HuH-7 (cell line): ENCODE data around the gene OCIAD1.
"Not testable (repeated sequence)": the region's sequence is repeated elsewhere in the genome, so short reads cannot be mapped to it uniquely, and the experiment has no call there.

Source experiments
- DNase-seq: peaks from one replicate; pipeline ENCODE4 v3.0.0; 2011; ENCODE audit warnings: low spot score

The OCIAD1 gene, protein sequence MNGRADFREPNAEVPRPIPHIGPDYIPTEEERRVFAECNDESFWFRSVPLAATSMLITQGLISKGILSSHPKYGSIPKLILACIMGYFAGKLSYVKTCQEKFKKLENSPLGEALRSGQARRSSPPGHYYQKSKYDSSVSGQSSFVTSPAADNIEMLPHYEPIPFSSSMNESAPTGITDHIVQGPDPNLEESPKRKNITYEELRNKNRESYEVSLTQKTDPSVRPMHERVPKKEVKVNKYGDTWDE

DNA sequence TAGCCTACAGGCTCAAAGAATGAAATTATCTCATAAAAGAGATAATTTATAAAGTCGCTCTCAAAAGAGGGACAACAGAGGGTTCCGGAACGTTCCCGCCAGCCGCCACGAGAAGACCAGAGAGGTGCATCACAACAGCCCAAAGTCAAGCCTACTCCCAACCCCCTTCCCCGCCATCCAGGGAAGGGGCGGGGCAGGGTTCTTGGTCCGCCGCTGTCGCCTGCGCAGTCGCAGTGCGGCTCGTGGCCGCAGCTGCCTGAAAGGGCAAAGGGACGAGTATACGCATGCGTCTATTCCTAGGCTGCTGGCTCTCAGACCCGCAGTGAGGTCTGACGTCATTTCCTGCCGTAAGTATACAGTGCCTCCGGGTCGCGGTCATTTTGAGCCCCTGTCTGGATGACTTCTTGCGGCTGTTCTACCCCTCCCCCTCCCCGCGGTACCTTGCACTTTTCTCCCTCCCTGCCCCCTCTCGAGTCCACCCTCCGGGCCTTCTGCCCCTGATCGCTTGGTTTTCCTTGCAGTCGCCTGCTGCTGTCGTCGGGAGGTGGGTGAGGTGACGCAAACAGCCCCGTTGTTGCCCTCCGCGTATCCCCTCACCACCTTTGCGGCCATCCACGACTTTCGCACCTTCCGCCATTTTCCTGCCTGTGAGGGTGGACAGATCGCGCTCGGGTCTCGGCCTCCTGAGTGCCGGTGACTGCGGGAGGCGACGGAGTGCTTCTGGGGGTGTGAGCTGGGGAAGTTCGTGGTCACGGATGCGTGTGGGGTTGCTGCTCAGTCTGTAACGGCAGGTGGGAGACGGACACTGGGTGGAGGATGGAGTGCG, at the start of gene OCIAD1:
Gene OCIAD1, plus strand, starts transcription at position 383 of the 826 bp plus-strand sequence. CDS start 1,537 bp downstream, outside the sequence.
- DNase-seq, result peak; percentile 72

DNA sequence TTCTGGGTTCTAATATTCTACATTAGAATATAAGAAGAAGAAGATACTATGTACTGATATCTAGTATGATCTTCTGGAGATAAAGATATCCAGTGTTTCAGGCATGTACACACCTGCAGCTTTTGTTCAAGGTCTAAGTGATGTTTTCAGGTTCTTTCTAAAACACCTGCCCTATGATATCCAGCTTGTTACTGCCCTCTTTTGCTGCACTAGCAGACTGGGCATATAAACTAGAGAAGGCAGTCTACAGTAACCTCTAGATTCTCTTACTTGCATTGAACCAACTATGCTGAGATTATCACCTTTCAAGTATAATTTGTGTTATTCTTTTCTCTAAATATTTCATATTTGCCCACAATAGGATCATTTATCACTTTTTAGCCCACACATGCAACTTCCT, 48.9 kb upstream of the OCIAD1 start:
- DNase-seq, result no peak

DNA sequence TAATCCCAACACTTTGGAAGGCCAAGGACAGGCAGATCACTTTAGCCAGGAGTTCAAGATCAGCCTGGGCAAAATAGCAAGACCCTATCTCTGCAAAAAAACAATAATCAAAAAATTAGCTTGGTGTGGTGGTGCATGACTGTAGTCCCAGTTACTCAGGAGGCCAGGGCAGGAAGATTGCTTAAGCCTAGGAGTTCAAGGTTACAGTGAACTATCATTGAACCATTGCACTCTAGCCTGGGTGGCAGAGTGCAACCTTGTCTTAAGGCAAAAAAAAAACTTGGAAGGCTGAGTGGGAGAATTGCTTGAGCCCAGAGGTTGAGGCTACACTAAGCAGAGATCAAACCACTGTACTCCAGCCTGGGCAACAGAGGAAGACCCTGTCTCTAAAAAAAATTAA, 45.6 kb upstream of the OCIAD1 start:
- DNase-seq, result no peak

DNA sequence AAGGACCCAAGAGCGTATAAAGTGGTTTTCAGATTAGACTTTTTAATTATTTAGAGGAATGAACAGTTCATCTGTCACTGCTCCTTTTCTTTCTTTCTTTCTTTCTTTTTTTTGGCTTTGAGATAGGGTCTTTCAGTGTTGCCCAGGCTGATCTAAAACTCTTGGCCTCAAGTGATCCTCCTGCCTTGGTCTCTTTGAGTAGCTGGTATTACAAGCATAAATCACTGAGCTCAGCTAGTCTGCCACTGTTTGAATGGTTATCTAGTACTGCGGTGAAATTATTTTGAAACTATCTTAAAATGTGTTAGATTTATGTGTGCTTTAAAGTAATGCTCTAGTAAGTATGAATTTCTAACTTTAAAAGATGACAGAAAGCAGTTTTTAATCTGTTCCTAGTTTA, 44.3 kb upstream of the OCIAD1 start:
- DNase-seq, result no peak

DNA sequence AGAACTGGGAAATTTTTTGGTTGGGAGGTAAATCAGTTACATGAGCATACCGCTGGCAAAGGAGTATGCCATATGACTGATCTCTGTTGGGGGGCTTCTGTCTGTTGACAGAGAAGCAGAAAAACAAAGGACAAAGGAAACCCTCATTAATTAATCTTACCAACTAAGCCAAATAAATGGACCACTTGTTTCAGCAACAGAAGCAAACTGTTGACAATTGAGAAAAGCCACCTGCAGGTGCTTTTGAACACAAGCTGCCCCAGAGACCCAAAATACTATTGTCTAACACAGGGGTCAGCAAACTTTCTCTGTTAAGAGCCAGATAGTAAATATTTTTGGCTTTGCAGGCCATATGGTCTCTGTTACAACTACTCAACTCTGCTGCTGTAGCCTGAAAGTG, 43.8 kb upstream of the OCIAD1 start:
- no peak for DNase-seq

DNA sequence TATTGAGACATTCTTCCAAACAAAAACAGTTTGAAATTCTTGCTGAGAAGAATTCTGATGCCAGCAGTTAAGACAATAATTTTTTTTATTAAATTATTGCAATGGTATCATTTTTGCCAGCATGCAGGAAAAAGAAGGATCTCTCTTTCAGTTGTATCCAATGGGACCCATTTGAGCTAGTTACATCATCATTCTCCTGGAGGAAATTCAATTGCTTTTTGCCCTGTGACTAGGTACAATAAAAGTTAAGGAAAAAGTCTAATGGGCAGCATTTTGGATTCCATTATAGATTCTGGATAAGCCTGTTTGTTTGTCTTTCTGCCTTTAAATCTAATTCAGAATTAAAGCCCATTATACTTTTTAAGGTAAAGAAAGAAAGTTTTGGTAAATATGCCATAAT, 40.3 kb upstream of the OCIAD1 start:
- DNase-seq, result no peak

DNA sequence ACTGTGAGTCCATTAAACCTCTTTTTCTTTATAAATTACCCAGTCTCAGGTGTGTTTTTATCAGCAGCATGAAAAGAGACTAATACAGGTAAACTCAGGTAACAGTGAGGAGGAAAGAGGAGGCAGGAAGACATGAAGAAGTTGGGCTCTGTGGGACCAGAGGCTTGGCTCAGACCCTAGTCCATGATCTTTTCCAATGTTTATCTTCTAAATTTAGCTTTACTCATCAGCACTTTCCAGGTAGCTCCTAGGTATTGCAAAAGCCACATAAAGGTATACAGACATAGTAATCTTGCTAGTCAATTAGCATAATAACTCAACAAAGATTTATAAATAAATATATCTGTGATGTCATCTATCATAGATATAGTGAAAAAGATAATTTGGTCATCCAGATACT, 39.6 kb upstream of the OCIAD1 start:
- DNase-seq, result no peak

DNA sequence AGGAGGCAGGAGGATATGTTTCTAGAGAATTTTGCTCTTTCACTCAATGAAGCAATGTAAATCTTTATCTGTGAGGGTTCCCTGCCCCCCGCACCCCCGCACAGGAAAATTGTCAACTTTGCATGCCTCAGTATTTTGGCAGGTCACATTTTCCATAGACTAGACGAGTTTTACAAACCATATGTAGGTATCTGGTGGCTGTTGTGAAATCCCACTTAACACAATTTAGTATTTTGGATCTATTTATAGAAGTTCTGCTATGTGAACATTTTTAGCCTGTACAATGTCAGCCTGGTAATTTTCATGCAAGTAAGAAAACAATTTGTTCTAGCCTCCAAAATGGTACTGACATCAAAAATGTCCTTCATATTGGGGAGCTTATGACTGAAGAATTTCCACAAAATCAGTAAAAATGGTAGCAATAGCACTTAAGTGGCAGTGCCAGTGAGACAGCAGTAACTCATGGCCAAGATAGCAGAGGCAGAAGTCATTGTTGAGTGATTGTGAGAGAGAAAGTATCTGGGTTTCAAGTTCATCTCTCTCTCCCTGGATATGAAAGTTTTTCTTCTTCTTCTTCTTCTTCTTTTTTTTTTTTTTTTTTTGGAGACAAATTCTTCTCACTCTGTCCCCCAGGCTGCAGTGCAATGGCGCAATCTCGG, 38.4 kb upstream of the OCIAD1 start:
- DNase-seq, result no peak

DNA sequence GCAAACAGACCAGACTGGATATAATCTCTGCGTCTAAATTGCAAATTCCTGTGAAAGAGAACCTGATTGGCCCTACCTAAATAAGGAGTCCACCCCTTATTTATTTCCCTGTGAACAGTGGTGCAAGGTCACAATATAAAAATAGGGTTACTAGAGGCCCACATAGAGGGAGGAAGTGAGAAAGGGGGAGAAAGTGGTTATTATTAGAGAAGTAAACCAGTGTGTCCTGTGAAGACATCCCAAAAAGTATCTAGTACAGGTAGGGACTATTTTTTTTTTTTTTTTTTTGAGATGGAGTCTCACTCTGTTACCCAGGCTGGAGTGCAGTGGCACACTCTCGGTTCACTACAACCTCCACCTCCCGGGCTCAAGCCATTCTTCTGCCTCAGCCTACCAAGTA, 35.8 kb upstream of the OCIAD1 start:
- DNase-seq, result no peak

DNA sequence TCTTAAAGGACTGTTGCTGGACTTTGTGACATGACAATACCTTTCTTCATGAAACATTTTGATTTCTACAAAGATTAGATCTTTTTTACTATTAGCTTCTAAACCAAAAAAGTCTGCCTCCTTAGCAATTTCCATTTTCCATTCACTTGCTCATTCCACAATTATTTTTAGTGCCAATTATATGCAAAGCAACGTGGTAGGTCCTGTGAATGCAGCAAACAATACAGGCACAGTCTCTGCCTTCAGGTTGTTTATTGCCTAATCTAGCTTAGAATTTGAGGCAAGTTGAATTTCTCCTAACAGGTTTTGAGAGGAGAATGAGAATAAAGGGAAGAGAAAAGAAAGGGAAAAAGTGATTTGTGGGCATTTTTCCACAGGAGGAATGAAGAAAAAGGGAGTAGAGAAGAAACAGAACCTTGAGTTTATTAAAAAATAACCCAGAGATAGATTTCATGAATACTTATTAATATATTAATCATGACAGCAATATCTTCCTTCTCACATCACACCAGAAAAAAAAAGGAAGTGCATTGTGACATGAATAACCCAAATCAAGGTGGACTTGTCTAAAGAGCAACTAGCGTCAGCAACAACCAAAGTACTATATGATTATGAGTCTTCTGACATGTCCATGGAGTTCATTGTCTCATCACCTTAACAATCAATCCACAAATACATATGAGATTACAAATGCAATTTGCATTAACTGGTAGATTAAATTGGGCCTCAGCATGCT, 34.5 kb upstream of the OCIAD1 start:
- no peak for DNase-seq

DNA sequence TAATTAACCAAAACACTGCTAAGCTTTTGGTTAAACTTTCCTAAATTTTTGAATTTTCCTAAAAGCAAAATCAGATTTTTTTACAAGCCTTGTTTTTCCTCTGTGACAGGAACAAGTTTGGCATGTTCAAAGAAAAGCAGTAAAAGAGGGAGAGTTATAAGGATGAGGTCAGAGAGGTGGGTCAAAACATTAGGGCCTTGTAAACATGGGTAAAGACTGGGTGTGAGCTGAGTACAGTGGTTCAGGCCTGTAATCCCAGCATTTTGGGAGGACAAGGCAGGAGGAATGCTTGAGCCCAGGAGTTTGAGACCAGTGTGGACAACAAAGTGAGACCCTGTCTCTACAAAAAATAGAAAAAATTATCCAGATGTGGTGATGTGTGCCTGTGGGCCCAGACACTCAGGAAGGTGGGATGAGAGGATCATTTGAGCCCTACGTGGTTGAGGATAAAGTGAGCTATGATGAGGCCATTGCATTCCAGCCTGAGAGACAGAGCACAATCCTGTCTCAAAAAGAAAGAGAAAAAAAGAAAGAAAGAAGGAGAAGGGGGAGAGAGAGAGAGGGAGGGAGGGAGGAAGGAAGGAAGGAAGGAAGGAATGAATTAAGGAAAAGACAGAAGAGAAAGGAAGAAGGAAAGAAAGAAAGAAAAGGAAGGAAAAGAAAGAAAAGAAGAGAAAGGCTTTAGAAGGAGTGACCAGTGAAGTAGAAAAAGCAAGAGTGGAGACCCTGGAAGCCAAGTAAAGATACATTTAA, 33.8 kb upstream of the OCIAD1 start:
- DNase-seq, result no peak

DNA sequence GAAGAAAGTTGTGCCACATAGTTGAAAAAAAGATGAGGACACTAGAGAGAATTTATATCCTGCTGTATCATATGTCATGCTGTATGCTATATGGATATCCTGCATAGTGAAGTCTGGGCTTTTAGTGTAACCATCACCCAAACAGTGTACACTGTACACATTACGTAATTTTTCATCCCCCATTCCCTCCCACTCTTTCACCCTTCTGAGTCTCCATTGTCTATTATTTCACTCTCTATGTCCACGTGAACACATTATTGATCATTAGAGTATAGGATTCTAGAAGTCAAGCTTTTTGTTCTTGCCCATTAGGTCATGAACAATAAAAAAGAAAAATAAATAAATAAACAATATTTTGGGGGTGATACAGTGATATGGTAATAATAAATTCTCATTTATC, 32.8 kb upstream of the OCIAD1 start:
- no peak for DNase-seq

DNA sequence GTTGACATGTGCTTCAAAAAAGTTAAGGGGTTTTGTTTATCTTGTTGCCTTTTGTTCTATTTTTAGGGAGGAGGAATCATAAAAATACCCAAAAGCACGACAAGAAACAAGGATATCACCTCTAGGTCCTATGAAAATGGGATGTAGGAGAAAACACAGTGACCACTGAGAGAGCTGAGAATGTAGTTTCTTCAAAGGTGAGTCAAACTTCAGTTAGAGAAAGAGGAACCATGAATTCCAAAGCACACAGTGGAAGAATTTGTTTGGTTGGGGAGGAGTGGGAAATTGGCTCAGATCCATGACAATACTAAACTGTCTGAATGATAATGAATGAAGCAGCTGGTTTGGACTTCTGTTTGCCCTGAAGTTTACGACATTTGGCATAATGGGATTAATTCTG, 31.7 kb upstream of the OCIAD1 start:
- no peak for DNase-seq

DNA sequence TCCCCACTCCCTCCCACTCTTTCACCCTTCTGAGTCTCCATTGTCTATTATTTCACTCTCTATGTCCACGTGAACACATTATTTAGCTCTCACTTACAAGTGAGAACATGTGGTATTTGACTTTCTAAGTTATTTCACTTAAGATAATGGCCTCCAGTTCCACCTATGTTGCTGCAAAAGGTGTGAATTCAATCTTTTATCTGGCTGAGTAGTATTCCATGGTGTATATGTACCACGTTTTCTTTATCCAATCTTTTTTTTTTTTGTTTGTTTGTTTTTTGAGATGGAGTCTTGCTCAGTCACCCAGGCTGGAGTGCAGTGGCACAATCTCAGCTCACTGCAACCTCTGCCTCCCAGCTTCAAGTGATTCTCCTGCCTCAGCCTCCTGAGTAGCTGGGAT, 30.7 kb upstream of the OCIAD1 start:
- DNase-seq, result not testable (repeated sequence)

DNA sequence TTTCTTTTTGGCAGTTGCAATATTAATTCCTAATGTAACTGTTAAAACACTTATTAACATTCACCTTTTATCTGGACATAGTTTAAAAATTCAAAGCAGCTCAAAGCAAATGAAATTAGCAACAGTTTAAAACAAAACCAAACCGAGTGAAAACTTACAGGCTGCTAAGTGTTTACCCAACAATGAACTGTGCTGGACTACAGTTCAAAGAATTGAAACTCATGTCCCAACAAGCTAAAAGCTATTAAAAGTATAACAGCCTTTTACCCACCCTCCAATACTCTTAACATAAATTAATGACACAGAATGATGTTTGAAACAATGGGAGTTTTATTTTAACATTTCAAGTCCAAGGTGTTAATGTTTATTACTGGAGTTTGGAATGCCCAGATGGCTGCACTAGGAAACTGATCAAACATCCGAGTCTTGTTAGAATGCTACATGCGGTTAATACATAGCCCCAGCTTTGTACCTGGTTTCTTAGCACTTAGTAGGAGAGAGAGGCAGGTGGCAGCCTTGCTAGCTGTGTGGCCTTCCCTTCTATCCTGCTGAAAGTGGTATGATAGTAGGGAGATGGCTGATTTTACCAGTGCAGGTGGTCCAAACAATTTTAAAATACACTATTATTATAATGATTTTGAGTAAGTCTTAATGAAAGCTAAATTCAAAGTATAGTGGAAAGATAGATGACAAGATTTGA, 29.7 kb upstream of the OCIAD1 start:
- no peak for DNase-seq

DNA sequence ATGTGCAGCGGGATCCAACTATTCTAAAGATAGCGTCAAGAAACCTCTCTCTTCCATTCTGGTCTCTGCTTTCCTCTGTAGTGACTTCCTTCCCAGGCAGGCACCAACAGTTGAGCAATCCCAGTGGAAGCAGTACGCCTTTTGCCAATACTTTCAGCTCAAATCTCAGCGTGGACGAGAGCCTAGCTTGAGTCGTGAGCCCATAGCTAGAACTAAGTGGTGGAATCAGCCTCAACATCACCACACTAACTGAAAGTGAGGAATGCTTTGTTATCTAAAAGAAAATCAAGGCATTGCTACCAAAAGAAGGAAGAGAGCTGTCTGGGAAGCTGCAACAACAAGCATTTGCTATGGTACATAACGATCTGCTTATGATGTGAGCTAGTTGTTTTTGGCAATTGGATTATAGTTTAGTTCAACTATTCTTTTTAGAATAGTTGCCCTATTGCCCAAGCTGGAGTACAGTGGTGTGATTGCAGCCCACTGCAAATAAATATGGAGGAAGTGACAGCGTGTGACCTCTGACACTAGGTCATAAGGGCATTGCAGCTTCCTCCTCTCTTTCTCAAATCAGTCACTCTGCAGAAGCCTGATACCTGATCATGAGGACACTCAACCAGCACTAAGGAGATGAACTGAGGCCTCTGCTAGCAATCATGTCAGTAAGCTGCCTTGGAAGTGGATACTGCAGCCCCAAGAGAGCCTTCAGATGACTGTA, 26.1 kb upstream of the OCIAD1 start:
- no peak for DNase-seq

DNA sequence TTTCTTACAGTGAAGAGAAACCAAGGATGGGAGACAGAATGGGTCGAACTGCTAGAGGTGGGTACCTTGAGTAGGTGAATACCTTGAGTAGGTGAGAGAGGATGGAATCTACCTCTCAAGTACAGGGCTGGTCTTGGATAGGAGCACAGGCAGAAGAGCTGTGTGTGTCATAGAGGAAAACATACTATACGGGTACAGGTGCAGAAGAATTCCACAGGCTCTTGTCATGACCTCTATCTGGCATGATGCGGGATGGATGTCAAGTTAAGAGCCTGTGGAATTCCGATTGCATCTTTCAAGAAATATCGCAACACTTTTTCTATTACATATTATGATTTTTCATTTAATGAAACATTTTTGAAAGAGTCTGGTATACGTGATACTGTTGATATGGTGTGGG, 18.0 kb upstream of the OCIAD1 start:
- DNase-seq, result no peak

DNA sequence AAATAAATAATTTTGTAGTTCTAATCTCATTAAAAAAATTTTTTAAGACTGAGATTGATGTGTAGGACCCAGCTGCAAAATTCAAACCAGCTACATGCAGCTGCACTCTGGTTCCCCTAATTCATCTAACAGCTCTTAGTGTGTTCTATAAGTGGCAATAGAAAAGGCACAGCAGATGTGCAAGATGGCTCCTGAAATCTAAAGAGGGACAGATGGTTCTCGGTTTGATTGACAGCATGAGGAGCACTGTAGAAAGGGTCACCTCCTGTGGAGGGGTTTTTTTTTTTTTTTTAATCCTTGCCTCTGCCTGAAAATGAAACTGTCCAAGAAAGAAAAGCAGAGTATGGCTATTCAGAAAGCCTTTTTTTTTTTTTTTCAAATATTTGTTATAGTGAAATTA, 16.9 kb upstream of the OCIAD1 start:
- no peak for DNase-seq

DNA sequence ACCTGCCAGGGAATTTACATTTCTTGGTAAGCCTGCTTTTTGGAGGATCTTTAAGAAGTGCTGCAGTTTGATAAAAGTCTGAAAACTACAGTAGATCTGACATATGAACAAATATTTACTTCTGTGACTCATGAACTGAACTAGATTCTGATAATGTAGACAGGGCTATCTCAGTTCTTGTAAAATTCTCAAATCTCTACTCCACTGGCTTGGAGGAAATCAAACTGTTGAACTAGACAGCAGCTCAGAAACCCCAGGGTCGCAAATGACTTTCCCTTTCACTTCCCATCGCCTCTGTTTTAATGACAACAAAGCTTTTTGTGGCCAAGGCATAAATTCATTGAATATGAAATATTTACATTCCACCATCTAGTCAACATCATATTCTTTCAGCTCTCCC, 15.4 kb upstream of the OCIAD1 start:
- DNase-seq, result no peak

DNA sequence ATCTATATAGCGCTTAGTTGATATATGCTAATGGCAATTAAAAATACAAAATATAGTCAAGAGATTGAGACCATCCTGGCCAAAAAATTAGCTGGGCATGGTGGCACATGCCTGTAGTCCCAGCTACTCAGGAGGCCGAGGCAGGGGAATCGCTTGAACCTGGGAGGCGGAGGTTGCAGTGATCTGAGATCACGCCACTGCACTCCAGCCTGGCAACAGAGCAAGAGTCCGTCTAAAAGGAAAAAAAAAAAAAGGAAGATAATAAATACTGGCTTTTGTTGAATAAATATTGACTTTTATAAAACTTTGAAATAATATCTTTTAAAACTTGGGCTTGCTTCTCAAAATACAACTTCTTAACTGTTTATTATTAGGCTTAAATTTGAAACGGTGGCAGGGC, 14.6 kb upstream of the OCIAD1 start:
- DNase-seq, result not testable (repeated sequence)

DNA sequence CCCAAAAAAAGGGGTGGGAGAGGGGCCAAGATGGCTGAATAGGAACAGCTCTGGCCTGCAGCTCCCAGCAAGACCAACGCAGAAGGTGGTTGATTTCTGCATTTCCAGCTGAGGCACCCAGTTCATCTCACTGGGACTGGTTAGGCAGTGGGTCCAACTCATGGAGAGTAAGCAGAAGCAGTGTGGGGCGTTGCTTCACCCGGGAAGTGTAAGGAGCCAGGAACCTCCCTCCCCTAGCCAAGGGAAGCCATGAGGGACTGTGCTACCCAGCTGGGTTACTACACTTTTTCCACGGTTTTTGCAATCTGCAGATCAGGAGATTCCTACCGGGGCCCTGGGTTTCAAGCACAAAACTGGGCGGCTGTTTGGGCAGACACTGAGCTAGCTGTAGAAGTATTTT, 13.9 kb upstream of the OCIAD1 start:
- no peak for DNase-seq
